KBM-7 (cell line): ENCODE data around the gene SLC4A1.

Experiments used
- DNase-seq: peaks from one replicate; pipeline ENCODE4 v3.0.0-alpha.2; 2015
- in situ Hi-C: fragments of 300-500 bp; cut with MboI; formaldehyde crosslinking; loops from 2 replicates; pipeline ENCODE4 v1.14.3; 2020; ENCODE audit warnings: low sequenced_read_pairs, low pct_unique_long_range_greater_than_20kb, mixed read lengths

SLC4A1 gene

DNA sequence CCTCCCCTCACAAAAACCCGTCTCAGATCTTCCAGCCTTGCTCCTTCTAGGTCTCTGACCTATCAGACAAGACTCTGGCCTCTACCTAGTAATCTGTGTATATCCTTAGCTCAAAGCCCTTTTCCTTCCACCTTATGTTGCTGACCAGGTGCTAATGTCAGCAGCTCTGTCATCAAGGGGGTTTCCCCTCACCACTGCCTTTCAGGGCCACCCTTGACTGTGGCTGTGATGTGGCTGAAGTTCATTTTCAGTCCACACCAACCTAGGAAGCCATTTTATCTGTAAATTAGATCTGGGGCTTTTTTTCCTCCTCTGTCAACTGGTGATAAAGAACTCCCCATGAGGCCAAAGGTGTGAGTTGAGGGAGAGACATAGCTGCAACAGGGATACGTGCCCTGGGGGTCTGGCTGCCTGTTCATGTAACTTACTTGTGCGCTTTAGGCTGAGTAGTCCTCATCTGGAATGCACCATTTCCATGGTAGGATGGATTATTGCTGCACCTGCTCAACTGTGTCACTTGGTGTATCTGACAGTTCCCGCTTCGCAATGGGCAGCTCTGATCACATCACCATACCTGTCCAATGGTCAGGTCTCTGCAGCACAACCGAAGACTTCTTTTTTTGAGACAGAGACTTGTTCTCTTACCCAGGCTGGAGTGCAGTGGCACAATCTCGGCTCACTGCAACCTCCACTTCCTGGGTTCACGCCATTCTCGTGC lies 25.7 kb upstream of the SLC4A1 start:
- in situ Hi-C loops: no loop called here
- no peak for DNase-seq

- in situ Hi-C loops: no loop called here
- DNase-seq: no peak
These were observed 19.7 kb upstream of the SLC4A1 start for GRCh38 chr17:44287651-44288050.

GRCh38 chr17:44284024-44284400 lies 16.1 kb upstream of the SLC4A1 start:
- DNase-seq: no peak
- in situ Hi-C loops: no loop called here

GRCh38 chr17:44283344-44284023 lies 15.5 kb upstream of the SLC4A1 start:
- in situ Hi-C loops: no loop called here

DNA sequence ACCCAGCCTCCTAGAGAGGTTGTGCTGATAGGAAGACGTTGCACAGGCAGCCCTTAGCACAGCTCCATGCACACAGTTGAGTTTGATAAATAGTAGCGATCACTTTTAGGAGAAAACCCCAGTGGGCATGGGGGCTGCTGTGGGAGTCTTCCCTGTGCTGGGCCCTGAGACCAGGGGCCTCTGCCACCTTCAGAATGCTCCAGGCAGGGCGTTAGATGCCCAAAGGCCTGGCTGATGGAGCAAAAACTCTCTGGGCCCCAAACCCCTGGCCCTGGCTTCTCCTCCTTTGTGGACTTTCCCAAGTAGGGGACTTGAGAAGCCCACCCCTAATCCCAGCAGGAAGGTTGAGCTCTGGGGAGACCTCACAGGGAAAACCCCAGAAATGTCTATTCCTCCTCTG lies 14.3 kb upstream of the SLC4A1 start:
- DNase-seq: no peak
- in situ Hi-C loops: no loop called here

More at GRCh38 chr17:44283344-44284023, 15.5 kb upstream of the SLC4A1 start:
- no peak for DNase-seq

GRCh38 chr17:44281570-44281969 lies 13.6 kb upstream of the SLC4A1 start:
- in situ Hi-C loops: no loop called here
- no peak for DNase-seq

GRCh38 chr17:44280392-44280937 lies 12.5 kb upstream of the SLC4A1 start:
- in situ Hi-C loops: no loop called here
- no peak for DNase-seq

GRCh38 chr17:44279666-44280391 lies 11.9 kb upstream of the SLC4A1 start:
- peak; percentile 82 for DNase-seq
- in situ Hi-C loops: no loop called here

GRCh38 chr17:44279346-44279665 lies 11.4 kb upstream of the SLC4A1 start:
- no peak for DNase-seq
- in situ Hi-C loops: no loop called here

GRCh38 chr17:44277976-44278375 lies 10.0 kb upstream of the SLC4A1 start:
- DNase-seq: no peak
- in situ Hi-C loops: no loop called here

DNA sequence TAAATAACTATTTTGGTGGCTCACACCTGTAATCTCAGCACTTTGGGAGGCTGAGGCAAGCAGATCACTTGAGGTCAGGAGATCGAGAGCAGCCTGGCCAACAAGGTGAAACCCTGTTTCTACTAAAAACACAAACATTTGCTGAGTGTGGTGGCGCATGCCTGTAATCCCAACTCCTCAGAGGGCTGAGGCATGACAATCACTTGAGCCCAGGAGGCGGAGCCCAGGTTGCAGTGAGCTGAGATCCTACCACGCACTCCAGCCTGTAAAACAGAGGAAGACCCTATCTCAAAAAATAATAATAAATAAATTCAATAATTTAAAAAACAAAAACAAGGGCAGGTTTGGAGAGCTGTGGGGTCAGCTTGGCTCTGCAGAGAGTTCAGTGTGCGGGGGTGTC lies 5.7 kb upstream of the SLC4A1 start:
- no peak for DNase-seq
- in situ Hi-C loops: no loop called here

GRCh38 chr17:44272954-44273353 lies 5.0 kb upstream of the SLC4A1 start:
- in situ Hi-C loops: no loop called here

DNA sequence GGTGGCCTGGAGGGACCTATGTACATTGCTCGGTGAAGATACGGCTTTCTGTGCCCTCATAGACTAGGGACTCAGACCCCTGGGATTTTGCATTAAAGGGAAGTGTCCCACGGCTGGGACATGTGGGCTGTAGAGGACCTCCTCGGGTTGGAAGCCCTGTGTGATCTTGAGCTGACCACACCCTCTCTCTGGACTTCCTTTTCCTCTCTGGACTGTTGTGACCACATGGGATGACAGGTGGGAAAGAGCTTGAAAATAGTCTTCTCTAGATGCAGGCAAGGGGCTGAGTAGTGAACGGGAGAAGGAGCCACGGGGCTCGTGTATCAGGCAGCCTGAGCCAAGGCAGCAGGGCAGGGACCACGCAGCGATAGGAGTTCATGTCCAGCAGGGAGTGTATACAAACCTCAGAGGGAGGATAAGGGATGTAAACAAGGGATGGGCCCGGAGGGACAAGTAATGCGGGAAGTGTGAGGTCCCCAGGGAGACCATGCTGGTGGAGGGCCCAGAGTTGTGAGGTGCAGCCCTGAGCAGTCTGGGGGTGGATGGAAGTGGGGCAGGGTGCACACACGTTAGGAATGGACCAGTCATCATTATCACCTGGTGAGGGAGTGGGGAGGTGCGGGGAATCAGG lies 4.5 kb upstream of the SLC4A1 start:
- in situ Hi-C loops: no loop called here
- DNase-seq: no peak

More at GRCh38 chr17:44272954-44273353, 5.0 kb upstream of the SLC4A1 start:
- no peak for DNase-seq

- DNase-seq: no peak
- in situ Hi-C loops: no loop called here
These were observed 1.8 kb upstream of the SLC4A1 start for GRCh38 chr17:44269535-44270240.

DNA sequence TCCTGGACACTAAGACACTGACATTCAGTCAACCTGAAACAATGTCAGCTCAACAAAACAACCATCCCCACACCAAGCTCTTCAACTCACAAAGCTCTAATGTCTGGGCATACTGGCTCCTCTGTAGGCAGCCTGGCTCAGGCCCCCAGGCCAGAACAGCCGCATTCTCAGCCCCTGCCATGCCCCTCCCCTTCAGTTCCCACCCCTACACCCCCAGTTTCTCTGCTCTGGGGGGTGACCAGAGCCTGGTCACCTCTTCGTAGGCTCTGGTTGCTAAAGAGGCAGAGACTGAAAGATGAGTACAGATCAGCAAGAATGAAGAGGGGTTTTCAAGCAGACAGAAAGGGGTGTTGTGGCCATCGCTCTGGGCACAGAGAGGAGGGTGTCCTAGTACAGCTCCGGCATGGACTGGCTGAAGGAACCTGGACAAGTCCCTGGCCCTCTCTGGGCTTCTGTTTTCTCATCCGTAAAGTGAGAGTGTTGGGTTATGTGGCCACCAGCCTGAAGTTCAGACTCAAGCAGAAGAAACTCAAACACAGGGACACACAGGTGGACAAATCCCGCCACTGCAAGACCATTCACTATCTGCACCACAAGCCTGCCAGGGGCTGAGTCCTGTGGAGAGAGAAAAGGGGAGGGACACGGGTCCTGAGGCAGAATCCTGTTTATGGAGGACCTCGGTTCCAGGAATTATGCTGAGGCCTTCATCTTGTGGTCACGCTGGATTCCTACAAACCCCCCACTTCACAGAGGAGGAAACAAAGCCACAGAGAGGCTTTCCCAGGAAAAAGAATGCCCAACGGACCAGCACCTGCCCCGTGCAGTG lies 987 bp upstream of the SLC4A1 start:
- in situ Hi-C loops: no loop called here
- no peak for DNase-seq

DNA sequence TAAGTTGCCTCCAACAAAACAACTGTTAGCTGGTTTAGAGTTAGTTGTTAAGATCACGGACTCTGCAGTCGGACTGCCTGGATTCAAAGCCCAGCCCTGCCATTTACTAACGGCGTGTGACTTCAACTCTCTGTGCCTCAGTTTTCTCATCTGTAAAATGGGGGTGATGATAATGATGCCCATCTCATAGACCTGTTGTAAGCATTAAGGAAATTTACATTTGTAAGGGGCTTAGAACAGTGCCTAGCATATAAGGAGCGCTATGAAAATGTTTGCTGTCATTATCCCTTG lies 825 bp downstream of the SLC4A1 start:
- in situ Hi-C loops: no loop called here
- no peak for DNase-seq

- in situ Hi-C loops: no loop called here
- no peak for DNase-seq
These were observed 1.4 kb downstream of the SLC4A1 start for GRCh38 chr17:44266402-44267164.

DNA sequence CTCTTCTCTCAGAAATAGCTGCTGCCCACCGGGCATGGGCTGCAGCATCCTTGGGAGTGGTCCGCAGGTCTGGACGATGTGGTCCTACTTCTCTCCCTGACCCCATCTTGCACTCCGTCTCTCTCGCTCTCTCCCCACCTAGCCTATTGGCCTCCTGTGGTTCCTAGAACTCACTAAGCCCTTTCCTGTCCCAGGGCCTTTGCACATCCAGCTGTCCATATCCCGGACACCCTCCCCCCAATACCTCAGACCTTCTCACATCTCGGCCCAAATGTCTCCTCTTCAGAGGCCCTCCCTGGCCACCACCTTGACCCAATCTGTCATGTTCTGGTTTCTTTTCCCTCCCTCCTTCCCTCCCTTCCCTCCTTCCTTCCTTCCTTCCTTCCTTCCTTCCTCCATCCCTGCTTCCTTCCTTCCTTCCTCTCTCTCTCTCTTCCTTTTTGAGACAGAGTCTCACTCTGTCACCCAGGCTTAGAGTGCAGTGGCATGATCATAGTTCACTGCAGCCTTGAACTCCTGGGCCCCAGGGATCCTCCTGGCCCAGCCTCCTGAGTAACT lies 4.5 kb downstream of the SLC4A1 start:
- in situ Hi-C loops: no loop called here

More for the DNA sequence above, 4.5 kb downstream of the SLC4A1 start:
- no peak for DNase-seq
